ENCODE data around the gene COMMD7.
A peak's percentile ranks its signal among the peaks of the same experiment; 100 is the strongest.

The COMMD7 gene

GRCh38 chr20:32664678-32665159 is 78.5 kb downstream of the COMMD7 start:
- no peak overlapping the region for H3K27ac ChIP-seq
- no peak for TF ChIP-seq CTCF (IDR thresholded peaks at IDR 0.05)
- no peak for TF ChIP-seq ZFX (IDR thresholded peaks at IDR 0.05; ENCODE audit: borderline replicate concordance)

DNA sequence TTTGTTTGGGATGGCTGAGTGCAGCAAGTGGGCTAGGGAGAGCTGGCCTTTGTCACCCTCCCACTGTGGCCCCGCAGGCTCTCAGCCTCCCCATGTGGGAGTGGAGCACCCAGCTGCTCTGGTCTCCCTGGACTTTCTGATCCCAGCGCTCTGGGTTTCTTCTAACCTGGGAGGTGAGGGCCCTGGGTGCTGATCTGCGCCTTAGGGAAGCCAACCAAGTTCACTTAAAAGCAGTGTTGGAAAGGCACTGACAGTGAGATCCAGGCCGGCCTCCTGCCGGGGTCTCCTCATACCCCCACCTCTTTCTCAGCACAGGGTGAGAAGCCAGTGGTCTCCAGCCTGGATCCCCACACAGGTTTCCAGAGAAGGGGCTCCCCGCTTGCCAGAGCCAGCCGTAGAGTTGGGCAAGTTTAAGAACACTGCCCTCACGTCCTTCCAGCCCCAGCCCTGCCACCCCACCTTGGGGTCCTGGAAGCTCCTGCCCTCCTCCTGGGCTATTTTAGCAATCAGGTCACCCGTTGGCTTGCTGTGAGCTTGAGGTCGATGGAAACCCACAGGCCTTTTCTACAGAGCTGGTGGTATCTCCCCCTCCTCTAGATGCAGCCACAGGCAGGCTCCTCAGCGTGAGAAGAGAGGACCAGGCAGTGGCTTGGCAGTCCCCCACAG is 79.1 kb downstream of the COMMD7 start:
- TF ChIP-seq ZFX (IDR thresholded peaks at IDR 0.05; ENCODE audit: borderline replicate concordance) (no peak), CTCF (IDR thresholded peaks at IDR 0.05) (no peak)
- H3K27ac ChIP-seq: no peak overlapping the region

GRCh38 chr20:32663335-32664011 is 79.8 kb downstream of the COMMD7 start:
- no peak for TF ChIP-seq ZFX (IDR thresholded peaks at IDR 0.05; ENCODE audit: borderline replicate concordance)
- TF ChIP-seq CTCF (IDR thresholded peaks at IDR 0.05): no peak
- no peak overlapping the region for H3K27ac ChIP-seq

GRCh38 chr20:32661820-32662528 is 81.3 kb downstream of the COMMD7 start:
- H3K27ac ChIP-seq: no peak overlapping the region
- TF ChIP-seq ZFX (IDR thresholded peaks at IDR 0.05; ENCODE audit: borderline replicate concordance) (no peak), CTCF (IDR thresholded peaks at IDR 0.05) (peak; percentile 37; the same call in 1 of the 2 replicates)

GRCh38 chr20:32660661-32661060 is 82.6 kb downstream of the COMMD7 start:
- H3K27ac ChIP-seq: no peak overlapping the region
- no peak for TF ChIP-seq CTCF (IDR thresholded peaks at IDR 0.05)
- no peak for TF ChIP-seq ZFX (IDR thresholded peaks at IDR 0.05; ENCODE audit: borderline replicate concordance)

- H3K27ac ChIP-seq: no peak overlapping the region
- TF ChIP-seq CTCF (IDR thresholded peaks at IDR 0.05) (no peak), ZFX (IDR thresholded peaks at IDR 0.05; ENCODE audit: borderline replicate concordance) (no peak)
Measured at GRCh38 chr20:32656827-32657226, 86.4 kb downstream of the COMMD7 start.
